ENCODE data around the gene ALDH4A1.

The ALDH4A1 gene

GRCh38 chr1:18922848-18923755 is 20.7 kb upstream of the ALDH4A1 start:
- no peak for DNase-seq (ENCODE audit: low read depth in 2 of 2)

- DNase-seq (ENCODE audit: low read depth in 2 of 2): no peak
Measured at GRCh38 chr1:18922319-18922726, 20.0 kb upstream of the ALDH4A1 start.

GRCh38 chr1:18921516-18922251 is 19.3 kb upstream of the ALDH4A1 start:
- DNase-seq (ENCODE audit: low read depth in 2 of 2): no peak

GRCh38 chr1:18920931-18921330 is 18.6 kb upstream of the ALDH4A1 start:
- DNase-seq (ENCODE audit: low read depth in 2 of 2): no peak

- DNase-seq (ENCODE audit: low read depth in 2 of 2): no peak
Measured at GRCh38 chr1:18919956-18920355, 17.6 kb upstream of the ALDH4A1 start.

GRCh38 chr1:18919197-18919905 is 17.0 kb upstream of the ALDH4A1 start:
- DNase-seq (ENCODE audit: low read depth in 2 of 2): no peak

GRCh38 chr1:18918417-18918816 is 16.1 kb upstream of the ALDH4A1 start:
- no peak for DNase-seq (ENCODE audit: low read depth in 2 of 2)

GRCh38 chr1:18917071-18917799 is 14.9 kb upstream of the ALDH4A1 start:
- no peak for DNase-seq (ENCODE audit: low read depth in 2 of 2)

GRCh38 chr1:18915341-18915740 is 13.0 kb upstream of the ALDH4A1 start:
- DNase-seq (ENCODE audit: low read depth in 2 of 2): no peak

GRCh38 chr1:18913065-18913835 is 10.9 kb upstream of the ALDH4A1 start:
- peak; percentile 41 to 61 for DNase-seq (ENCODE audit: low read depth in 2 of 2)

- no peak for DNase-seq (ENCODE audit: low read depth in 2 of 2)
Measured at GRCh38 chr1:18912550-18912949, 10.2 kb upstream of the ALDH4A1 start.

- no peak for DNase-seq (ENCODE audit: low read depth in 2 of 2)
Measured at GRCh38 chr1:18908911-18909771, 6.8 kb upstream of the ALDH4A1 start.

- DNase-seq (ENCODE audit: low read depth in 2 of 2): no peak
Measured at GRCh38 chr1:18907917-18908845, 5.8 kb upstream of the ALDH4A1 start.

GRCh38 chr1:18907021-18907916 is 4.9 kb upstream of the ALDH4A1 start:
- peak; percentile 30 to 31 for DNase-seq (ENCODE audit: low read depth in 2 of 2)

GRCh38 chr1:18903291-18903756 is 969 bp upstream of the ALDH4A1 start:
- DNase-seq (ENCODE audit: low read depth in 2 of 2): no peak

GRCh38 chr1:18901952-18902522 is 318 bp downstream of the ALDH4A1 start:
- no peak for DNase-seq (ENCODE audit: low read depth in 2 of 2)

All from stimulated activated CD8-positive, alpha-beta memory T cell treated with anti-CD3 and anti-CD28 coated beads, Interleukin-7, amount 100 ng/mL, for 1 hour (primary cell).